T-cell (primary cell): Measurements from ENCODE around the gene ZNF726. TPM values are rescaled to one million over a fixed set of nuclear protein-coding genes. Genes with fewer than 3 reads are reported as not detected.
"Not testable (repeated sequence)": the region's sequence is repeated elsewhere in the genome, so short reads cannot be mapped to it uniquely, and the experiment has no call there.

Source experiments
- ATAC-seq, 4 experiments: fragments of 200-7000 bp in 3 of 4; fragments of 150-1000 bp in 1 of 4; cut with Tn5 transposase; replicated peaks in 1 of 4; 1 replicate in 3 of 4; 2 replicates in 1 of 4; pipeline ENCODE4 v1.10.0; 2021; ENCODE audit warnings: moderate library complexity in 3 of 4, mild to moderate bottlenecking in 2 of 4, moderate number of reproducible peaks in 1 of 4
- CTCF ChIA-PET, 2 donors: fragments of 300-600 bp; sonication (Branson Sonifier 250); formaldehyde crosslinking; loops; one replicate each; lab custom pipeline; 2022; ENCODE audit warnings: antibody characterized with exemption in 2 of 2; lab: Charles Lee
- POLR2A ChIA-PET, 2 donors: fragments of 300-600 bp; sonication (Branson Sonifier 250); formaldehyde crosslinking; loops; one replicate each; lab custom pipeline; 2022; ENCODE audit warnings: antibody characterized with exemption in 2 of 2; lab: Charles Lee
- DNase-seq, 35 experiments: peaks; one replicate each; pipeline versions ENCODE4 v3.0.0 to v3.0.0-alpha.2; 2013 to 2023
- H3K27ac ChIP-seq: one replicate; pipeline ENCODE4 v1.5.1; 2013; ENCODE audit warnings: low read length
- H3K27me3 ChIP-seq, 2 experiments: replicated peaks in 1 of 2; 1 replicate in 1 of 2; 2 replicates in 1 of 2; pipeline versions ENCODE4 v1.6.1 to v1.7.0; 2013; ENCODE audit warnings: low read length in 1 of 2, mixed read lengths in 1 of 2; ENCODE audit not compliant: control insufficient read depth in 2 of 2, insufficient read depth in 2 of 2; ENCODE audit errors: extremely low read depth in 1 of 2
- H3K36me3 ChIP-seq, 2 donors: 1 replicate in 1 of 2; 2 replicates in 1 of 2; pipeline versions ENCODE4 v1.6.1 to v1.7.0; 2013; ENCODE audit warnings: low read length in 1 of 2; ENCODE audit not compliant: control insufficient read depth in 2 of 2, insufficient read depth in 1 of 2; ENCODE audit errors: extremely low read depth in 1 of 2
- H3K4me1 ChIP-seq, 2 experiments: 1 replicate in 1 of 2; 2 replicates in 1 of 2; pipeline versions ENCODE4 v1.6.1 to v1.7.0; 2013; ENCODE audit warnings: low read length in 2 of 2, mixed read lengths in 1 of 2; ENCODE audit not compliant: insufficient read depth in 2 of 2, control insufficient read depth in 1 of 2; ENCODE audit errors: extremely low read depth in 1 of 2
- H3K4me3 ChIP-seq, 2 donors: 1 replicate in 1 of 2; 2 replicates in 1 of 2; pipeline versions ENCODE4 v1.5.1 to v1.7.0; 2013; ENCODE audit warnings: mild to moderate bottlenecking in 2 of 2, low read length in 1 of 2, moderate library complexity in 1 of 2; ENCODE audit not compliant: control insufficient read depth in 1 of 2; ENCODE audit errors: extremely low read depth in 1 of 2
- H3K9me3 ChIP-seq: 2 replicates; pipeline ENCODE4 v1.7.0; 2013
- H3K27ac Mint-ChIP-seq, 2 donors: one replicate each; pipeline ENCODE4 v1.8.0; 2020 to 2021; ENCODE audit warnings: mild to moderate bottlenecking in 2 of 2, mixed read lengths in 2 of 2
- H3K27me3 Mint-ChIP-seq, 2 donors: one replicate each; pipeline ENCODE4 v1.8.0; 2021 to 2022; ENCODE audit warnings: mixed read lengths in 2 of 2
- H3K36me3 Mint-ChIP-seq: one replicate; pipeline ENCODE4 v1.8.0; 2021; ENCODE audit warnings: mixed read lengths
- H3K4me1 Mint-ChIP-seq, 3 donors: one replicate each; pipeline ENCODE4 v1.8.0; 2020 to 2022; ENCODE audit warnings: mixed read lengths in 3 of 3, mild to moderate bottlenecking in 1 of 3
- H3K4me3 Mint-ChIP-seq, 3 donors: one replicate each; pipeline ENCODE4 v1.8.0; 2020 to 2022; ENCODE audit warnings: mild to moderate bottlenecking in 3 of 3, mixed read lengths in 3 of 3, moderate library complexity in 3 of 3
- H3K9me3 Mint-ChIP-seq, 3 donors: one replicate each; pipeline ENCODE4 v1.8.0; 2020 to 2022; ENCODE audit warnings: mixed read lengths in 3 of 3
- WGBS: methylation state at CpG from one replicate; pipeline ENCODE4 v1.1.5; 2013; ENCODE audit warnings: missing lambda C conversion rate; ENCODE audit not compliant: insufficient coverage; 5-methylcytosine and 5-hydroxymethylcytosine counted together
- total RNA-seq, 35 experiments: library from RNA in 6 of 35; stranded (reverse) in 6 of 35; fragments of 120-200 nt in 1 of 35; gene quantifications; one replicate each; pipeline versions ENCODE4 v1.2.1 to v1.2.4 and lab custom pipeline; 2013 to 2026

The ZNF726 gene
- total RNA-seq, 5 donors from 2014 or later (not counting 1 experiment from before 2014, with no cell fraction given), result 2.6 to 4.7 (median 3.3) TPM

- Mint-ChIP-seq H3K4me1 (peaks cover 0 to 7% (median 6%) of the 10 kb centered on the region in 3 donors), H3K27me3 (peaks cover 40 to 41% of the 10 kb centered on the region in 2 donors), H3K9me3 (no peaks in the 10 kb centered on the region), H3K36me3 (no peaks in the 10 kb centered on the region), H3K4me3 (peak overlapping the region in 1 of 3 donors; percentile 28), H3K27ac (no peak overlapping the region)
- H3K4me1 ChIP-seq, result peaks cover 0 to 9% of the 10 kb centered on the region in 2 experiments
- 10% methylated on average over 12 of the region's 32 CpGs for WGBS
- ChIA-PET CTCF (no interaction called here), POLR2A (no interaction called here)
- ATAC-seq (no peak), DNase-seq (no peak)
- H3K9me3 ChIP-seq, result no peaks in the 10 kb centered on the region
- H3K27me3 ChIP-seq, result peaks cover 0 to 18% of the 10 kb centered on the region in 2 experiments
- no peak overlapping the region for H3K27ac ChIP-seq
- peak overlapping the region in 1 of 2 donors; percentile 10 for H3K4me3 ChIP-seq
- no peaks in the 10 kb centered on the region for H3K36me3 ChIP-seq
Measured at GRCh38 chr19:23971598-23971997, 56.9 kb downstream of the ZNF726 start.

GRCh38 chr19:23972161-23972560 lies 57.5 kb downstream of the ZNF726 start:
- peaks cover 0 to 7% (median 6%) of the 10 kb centered on the region in 3 donors for H3K4me1 Mint-ChIP-seq
- H3K36me3 Mint-ChIP-seq, result no peaks in the 10 kb centered on the region
- Histone ChIP-seq H3K27ac (no peak overlapping the region), H3K9me3 (no peaks in the 10 kb centered on the region), H3K36me3 (no peaks in the 10 kb centered on the region), H3K27me3 (peaks cover 0 to 18% of the 10 kb centered on the region in 2 experiments), H3K4me1 (peaks cover 0 to 9% of the 10 kb centered on the region in 2 experiments), H3K4me3 (no peak overlapping the region)
- WGBS, result 37% methylated on average over 13 of the region's 16 CpGs
- H3K4me3 Mint-ChIP-seq, result peak overlapping the region in 1 of 3 donors; percentile 28
- peaks cover 37 to 38% of the 10 kb centered on the region in 2 donors for H3K27me3 Mint-ChIP-seq
- ATAC-seq, result no peak
- DNase-seq, result no peak
- H3K27ac Mint-ChIP-seq, result no peak overlapping the region
- ChIA-PET CTCF (no interaction called here), POLR2A (no interaction called here)
- peaks cover 0 to 1% (median 0%) of the 10 kb centered on the region in 3 donors for H3K9me3 Mint-ChIP-seq

GRCh38 chr19:23974941-23975340 lies 60.3 kb downstream of the ZNF726 start:
- ChIA-PET POLR2A (no interaction called here), CTCF (no interaction called here)
- H3K4me1 Mint-ChIP-seq, result peaks cover 0 to 7% (median 6%) of the 10 kb centered on the region in 3 donors
- peaks cover 21 to 26% of the 10 kb centered on the region in 2 donors for H3K27me3 Mint-ChIP-seq
- Histone ChIP-seq H3K9me3 (no peaks in the 10 kb centered on the region), H3K27ac (no peak overlapping the region), H3K4me3 (no peak overlapping the region), H3K36me3 (no peaks in the 10 kb centered on the region), H3K4me1 (peaks cover 0 to 9% of the 10 kb centered on the region in 2 experiments), H3K27me3 (peaks cover 0 to 18% of the 10 kb centered on the region in 2 experiments)
- peaks cover 0 to 7% (median 0%) of the 10 kb centered on the region in 3 donors for H3K9me3 Mint-ChIP-seq
- no peaks in the 10 kb centered on the region for H3K36me3 Mint-ChIP-seq
- no peak for DNase-seq
- no peak for ATAC-seq
- no peak overlapping the region for H3K4me3 Mint-ChIP-seq
- no peak overlapping the region for H3K27ac Mint-ChIP-seq
- WGBS, result 83% methylated on average over 1 of the region's 2 CpGs

DNA sequence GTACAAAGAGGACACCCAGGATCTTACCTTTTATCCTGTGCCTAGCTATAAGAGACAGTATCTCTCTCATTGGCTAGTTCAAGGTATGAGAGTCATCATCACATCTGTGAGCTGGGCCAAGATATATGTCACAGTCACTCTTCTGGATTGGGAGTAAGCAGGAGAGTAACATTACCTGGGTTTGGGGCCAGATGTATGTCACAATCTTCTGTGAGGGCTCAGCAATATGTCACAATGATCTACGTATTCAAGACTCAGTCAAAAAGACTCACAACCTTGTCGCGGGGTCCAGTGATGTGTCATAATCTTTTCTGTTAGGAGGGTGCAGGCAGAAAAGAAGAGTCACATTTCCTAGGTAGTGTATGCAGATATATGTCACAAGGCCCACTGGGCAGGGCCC lies 61.9 kb downstream of the ZNF726 start:
- POLR2A ChIA-PET, H3K4me3 ChIP-seq, DNase-seq, H3K4me1 Mint-ChIP-seq, H3K27ac Mint-ChIP-seq, H3K9me3 ChIP-seq, H3K9me3 Mint-ChIP-seq, H3K36me3 ChIP-seq, ATAC-seq, CTCF ChIA-PET, H3K36me3 Mint-ChIP-seq, H3K27ac ChIP-seq, H3K4me1 ChIP-seq, H3K4me3 Mint-ChIP-seq: not testable (repeated sequence)
- peaks cover 7 to 11% of the 10 kb centered on the region in 2 donors for H3K27me3 Mint-ChIP-seq
- 100% methylated on average over 2 of the region's 3 CpGs for WGBS
- H3K27me3 ChIP-seq, result peaks cover 0 to 13% of the 10 kb centered on the region in 2 experiments

GRCh38 chr19:23977256-23977655 lies 62.6 kb downstream of the ZNF726 start:
- H3K36me3 ChIP-seq, CTCF ChIA-PET, H3K27me3 ChIP-seq, DNase-seq, H3K4me1 Mint-ChIP-seq, H3K27me3 Mint-ChIP-seq, H3K27ac ChIP-seq, H3K27ac Mint-ChIP-seq, H3K4me3 ChIP-seq, H3K4me1 ChIP-seq, H3K9me3 Mint-ChIP-seq, H3K36me3 Mint-ChIP-seq, H3K9me3 ChIP-seq, H3K4me3 Mint-ChIP-seq, POLR2A ChIA-PET, ATAC-seq: not testable (repeated sequence)
- WGBS, result no CpG with 5 or more reads among the region's 3 CpGs

GRCh38 chr19:23978068-23978467 lies 63.4 kb downstream of the ZNF726 start:
- Histone ChIP-seq H3K4me1 (no peaks in the 10 kb centered on the region), H3K36me3 (no peaks in the 10 kb centered on the region), H3K4me3 (no peak overlapping the region), H3K27ac (no peak overlapping the region), H3K9me3 (no peaks in the 10 kb centered on the region), H3K27me3 (no peaks in the 10 kb centered on the region)
- ChIA-PET POLR2A (no interaction called here), CTCF (no interaction called here)
- H3K27me3 Mint-ChIP-seq, result peaks cover under 1 to 2% of the 10 kb centered on the region in 2 donors
- no peaks in the 10 kb centered on the region for H3K4me1 Mint-ChIP-seq
- WGBS, result 78% methylated on average over 1 of the region's 1 CpG
- H3K9me3 Mint-ChIP-seq, result peaks cover 0 to 7% (median 0%) of the 10 kb centered on the region in 3 donors
- H3K4me3 Mint-ChIP-seq, result no peak overlapping the region
- DNase-seq (no peak), ATAC-seq (no peak)
- no peak overlapping the region for H3K27ac Mint-ChIP-seq
- H3K36me3 Mint-ChIP-seq, result no peaks in the 10 kb centered on the region

DNA sequence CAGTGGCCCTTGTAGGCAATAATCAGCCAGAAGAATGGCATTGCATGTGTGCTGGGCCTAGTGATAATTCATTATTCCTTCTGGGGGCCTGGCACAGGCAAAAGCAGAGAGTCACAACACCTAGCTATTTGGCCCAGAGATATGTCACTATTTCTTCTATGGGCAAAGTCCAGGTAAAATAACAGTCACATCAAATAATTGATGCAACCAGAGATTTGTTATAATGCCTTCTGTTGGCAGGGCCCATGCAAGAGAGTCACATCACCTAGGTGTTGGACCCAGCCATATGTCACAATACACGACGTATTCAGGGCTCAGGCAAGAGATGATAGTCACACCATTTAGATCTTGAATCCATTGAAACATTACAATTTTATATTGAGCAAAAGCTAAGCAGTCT lies 66.1 kb downstream of the ZNF726 start:
- no peak overlapping the region for H3K4me3 ChIP-seq
- Mint-ChIP-seq H3K27ac (no peak overlapping the region), H3K9me3 (peaks cover 0 to 7% (median 0%) of the 10 kb centered on the region in 3 donors), H3K36me3 (no peaks in the 10 kb centered on the region), H3K4me3 (no peak overlapping the region), H3K4me1 (no peaks in the 10 kb centered on the region), H3K27me3 (no peaks in the 10 kb centered on the region)
- H3K4me1 ChIP-seq, result no peaks in the 10 kb centered on the region
- no peak overlapping the region for H3K27ac ChIP-seq
- WGBS, result 56% methylated on average over 2 of the region's 2 CpGs
- ATAC-seq, result no peak
- H3K9me3 ChIP-seq, result no peaks in the 10 kb centered on the region
- ChIA-PET CTCF (no interaction called here), POLR2A (no interaction called here)
- H3K36me3 ChIP-seq, result no peaks in the 10 kb centered on the region
- no peaks in the 10 kb centered on the region for H3K27me3 ChIP-seq
- no peak for DNase-seq
